ENCODE results near the gene RMI2. TPM values are rescaled to one million over a fixed set of nuclear protein-coding genes. Genes with fewer than 3 reads are reported as not detected.
A peak's percentile ranks its signal among the peaks of the same experiment; 100 is the strongest.

Gene RMI2
- total RNA-seq, 5 donors from 2014 or later (not counting 1 experiment from before 2014, with no cell fraction given) = 1.8 to 6.3 (median 4.2) TPM

DNA sequence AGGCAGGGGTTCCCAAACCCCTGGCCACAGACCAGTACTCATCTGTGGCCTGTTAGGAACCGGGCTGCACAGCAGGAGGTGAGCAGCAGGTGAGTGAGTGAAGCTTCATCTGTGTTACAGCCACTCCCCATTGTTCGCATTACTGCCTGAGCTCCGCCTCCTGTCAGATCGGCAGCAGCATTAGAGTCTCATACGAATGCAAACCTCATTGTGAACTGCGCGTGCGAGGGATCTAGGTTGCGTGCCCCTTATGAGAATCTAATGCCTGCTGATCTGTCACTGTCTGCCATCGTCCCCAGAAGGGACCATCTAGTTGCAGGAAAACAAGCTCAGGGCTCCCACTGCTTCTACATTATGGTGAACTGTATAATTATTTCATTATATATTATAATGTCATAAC is 25.1 kb upstream of the RMI2 start:
- POLR2A ChIA-PET = no interaction called here
- no peaks in the 10 kb centered on the region for H3K36me3 ChIP-seq (ENCODE audit: control insufficient read depth in 2 of 2, extremely low read depth in 1 of 2, insufficient read depth in 1 of 2, low read length in 1 of 2)
- H3K9me3 ChIP-seq = no peaks in the 10 kb centered on the region
- 85% methylated on average over 9 of the region's 10 CpGs for WGBS (ENCODE audit: insufficient coverage)
- Mint-ChIP-seq H3K27me3 (no peaks in the 10 kb centered on the region), H3K4me1 (peaks cover 4 to 7% (median 6%) of the 10 kb centered on the region in 3 donors), H3K9me3 (no peaks in the 10 kb centered on the region), H3K27ac (no peak overlapping the region), H3K4me3 (no peak overlapping the region), H3K36me3 (no peaks in the 10 kb centered on the region)
- no peaks in the 10 kb centered on the region for H3K27me3 ChIP-seq (replicated peaks in 1 of 2; ENCODE audit: control insufficient read depth in 2 of 2, extremely low read depth in 1 of 2, insufficient read depth in 2 of 2, low read length in 1 of 2)
- CTCF ChIA-PET = interaction anchor here in 1 of 2 donors (0.7 kb wide), 1 partner anchor 50 kb away, joined by 4 read pairs; no protein-coding TSS in a partner anchor
- no peak overlapping the region for H3K27ac ChIP-seq (ENCODE audit: low read length)
- no peak overlapping the region for H3K4me3 ChIP-seq (ENCODE audit: control insufficient read depth in 1 of 2, extremely low read depth in 1 of 2, low read length in 1 of 2)
- H3K4me1 ChIP-seq (ENCODE audit: control insufficient read depth in 1 of 2, extremely low read depth in 1 of 2, insufficient read depth in 2 of 2, low read length in 2 of 2) = no peaks in the 10 kb centered on the region
- no peak for DNase-seq
- ATAC-seq (replicated peaks in 1 of 4) = no peak

DNA sequence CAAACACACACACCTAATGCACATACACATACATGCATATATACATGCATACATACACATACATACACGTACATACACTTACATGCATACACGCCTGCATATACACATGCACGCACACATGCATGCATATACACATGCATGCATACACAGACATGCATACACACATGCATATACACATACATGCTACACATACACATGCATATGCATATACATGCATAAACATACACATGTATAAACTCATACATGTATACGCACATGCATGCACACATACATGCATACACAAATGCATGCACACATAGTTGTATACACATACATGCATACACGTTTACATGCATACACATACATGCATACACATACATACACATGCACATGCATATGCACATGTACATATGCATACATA is 23.6 kb upstream of the RMI2 start:
- CTCF ChIA-PET = no interaction called here
- 90% methylated on average over 5 of the region's 5 CpGs for WGBS (ENCODE audit: insufficient coverage)
- H3K9me3 Mint-ChIP-seq = no peaks in the 10 kb centered on the region

GRCh38 chr16:11322823-11323222 is 22.4 kb upstream of the RMI2 start:
- DNase-seq = no peak
- Mint-ChIP-seq H3K9me3 (no peaks in the 10 kb centered on the region), H3K36me3 (no peaks in the 10 kb centered on the region), H3K27me3 (no peaks in the 10 kb centered on the region), H3K4me3 (no peak overlapping the region), H3K4me1 (peaks cover 19 to 28% (median 26%) of the 10 kb centered on the region in 3 donors), H3K27ac (no peak overlapping the region)
- Histone ChIP-seq H3K9me3 (no peaks in the 10 kb centered on the region), H3K27me3 (replicated peaks in 1 of 2; ENCODE audit: control insufficient read depth in 2 of 2, extremely low read depth in 1 of 2, insufficient read depth in 2 of 2, low read length in 1 of 2) (peaks cover 0 to 13% of the 10 kb centered on the region in 2 experiments), H3K36me3 (ENCODE audit: control insufficient read depth in 2 of 2, extremely low read depth in 1 of 2, insufficient read depth in 1 of 2, low read length in 1 of 2) (no peaks in the 10 kb centered on the region), H3K4me3 (ENCODE audit: control insufficient read depth in 1 of 2, extremely low read depth in 1 of 2, low read length in 1 of 2) (no peak overlapping the region), H3K4me1 (ENCODE audit: control insufficient read depth in 1 of 2, extremely low read depth in 1 of 2, insufficient read depth in 2 of 2, low read length in 2 of 2) (peaks cover 0 to 15% of the 10 kb centered on the region in 2 experiments), H3K27ac (ENCODE audit: low read length) (no peak overlapping the region)
- ATAC-seq (replicated peaks in 1 of 4) = no peak
- 89% methylated on average over 2 of the region's 3 CpGs for WGBS (ENCODE audit: insufficient coverage)
- ChIA-PET CTCF (no interaction called here), POLR2A (no interaction called here)

More for the DNA sequence above, 23.6 kb upstream of the RMI2 start:
- Histone ChIP-seq H3K9me3 (no peaks in the 10 kb centered on the region), H3K27me3 (replicated peaks in 1 of 2; ENCODE audit: control insufficient read depth in 2 of 2, extremely low read depth in 1 of 2, insufficient read depth in 2 of 2, low read length in 1 of 2) (peaks cover 0 to 2% of the 10 kb centered on the region in 2 experiments), H3K4me1 (ENCODE audit: control insufficient read depth in 1 of 2, extremely low read depth in 1 of 2, insufficient read depth in 2 of 2, low read length in 2 of 2) (peaks cover 0 to 5% of the 10 kb centered on the region in 2 experiments), H3K4me3 (ENCODE audit: control insufficient read depth in 1 of 2, extremely low read depth in 1 of 2, low read length in 1 of 2) (no peak overlapping the region), H3K27ac (ENCODE audit: low read length) (no peak overlapping the region), H3K36me3 (ENCODE audit: control insufficient read depth in 2 of 2, extremely low read depth in 1 of 2, insufficient read depth in 1 of 2, low read length in 1 of 2) (no peaks in the 10 kb centered on the region)
- POLR2A ChIA-PET = no interaction called here
- H3K36me3 Mint-ChIP-seq = no peaks in the 10 kb centered on the region
- ATAC-seq (replicated peaks in 1 of 4) (no peak), DNase-seq (no peak)
- no peak overlapping the region for H3K4me3 Mint-ChIP-seq
- no peak overlapping the region for H3K27ac Mint-ChIP-seq
- H3K27me3 Mint-ChIP-seq = no peaks in the 10 kb centered on the region
- peaks cover 7 to 17% (median 14%) of the 10 kb centered on the region in 3 donors for H3K4me1 Mint-ChIP-seq

DNA sequence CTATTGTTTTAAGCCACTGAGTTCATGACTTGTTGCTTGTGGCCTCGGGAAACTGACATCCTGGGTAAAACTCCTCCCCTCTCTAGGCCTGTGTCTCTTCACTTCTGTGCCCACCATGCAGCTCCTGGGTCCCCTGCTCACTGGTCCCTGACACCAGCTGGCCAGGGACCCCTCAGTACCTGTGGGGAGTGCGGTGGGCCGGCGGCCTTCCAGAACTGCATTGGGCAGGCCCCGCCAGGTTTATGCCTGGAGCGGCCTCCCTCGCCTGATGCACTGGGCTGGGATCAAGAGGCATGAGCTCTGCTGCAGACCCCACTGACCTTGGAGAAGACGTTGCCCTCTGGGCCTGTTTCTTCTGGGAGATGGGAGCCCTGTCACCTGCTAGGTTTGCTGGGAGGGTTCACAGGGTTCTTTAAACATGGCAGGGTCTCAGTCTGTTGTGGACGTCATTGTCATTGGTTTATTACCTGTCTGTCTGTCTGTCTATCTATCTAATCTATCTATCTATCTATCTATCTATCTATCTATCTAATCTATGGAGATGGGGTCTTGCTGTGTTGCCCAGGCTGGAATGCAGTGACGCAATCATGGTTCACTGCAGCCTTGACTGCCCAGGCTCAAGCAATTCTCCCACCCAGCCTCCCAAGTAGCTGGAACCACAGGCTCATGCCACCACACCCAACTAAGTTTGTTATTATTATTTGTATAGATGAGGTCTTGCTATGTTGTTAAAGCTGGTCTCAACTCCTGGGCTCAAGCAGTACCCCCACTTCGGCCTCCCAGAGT is 21.5 kb upstream of the RMI2 start:
- Mint-ChIP-seq H3K4me1 (peaks cover 28 to 37% (median 34%) of the 10 kb centered on the region in 3 donors), H3K27ac (no peak overlapping the region), H3K36me3 (no peaks in the 10 kb centered on the region), H3K4me3 (no peak overlapping the region), H3K27me3 (no peaks in the 10 kb centered on the region), H3K9me3 (no peaks in the 10 kb centered on the region)
- Histone ChIP-seq H3K36me3 (ENCODE audit: control insufficient read depth in 2 of 2, extremely low read depth in 1 of 2, insufficient read depth in 1 of 2, low read length in 1 of 2) (no peaks in the 10 kb centered on the region), H3K4me1 (ENCODE audit: control insufficient read depth in 1 of 2, extremely low read depth in 1 of 2, insufficient read depth in 2 of 2, low read length in 2 of 2) (peaks cover 4 to 24% of the 10 kb centered on the region in 2 experiments), H3K9me3 (no peaks in the 10 kb centered on the region), H3K27me3 (replicated peaks in 1 of 2; ENCODE audit: control insufficient read depth in 2 of 2, extremely low read depth in 1 of 2, insufficient read depth in 2 of 2, low read length in 1 of 2) (peaks cover 0 to 15% of the 10 kb centered on the region in 2 experiments), H3K4me3 (ENCODE audit: control insufficient read depth in 1 of 2, extremely low read depth in 1 of 2, low read length in 1 of 2) (no peak overlapping the region), H3K27ac (ENCODE audit: low read length) (no peak overlapping the region)
- ChIA-PET POLR2A (no interaction called here), CTCF (no interaction called here)
- DNase-seq = no peak
- ATAC-seq (replicated peaks in 1 of 4) = no peak
- 93% methylated on average over 7 of the region's 11 CpGs for WGBS (ENCODE audit: insufficient coverage)

DNA sequence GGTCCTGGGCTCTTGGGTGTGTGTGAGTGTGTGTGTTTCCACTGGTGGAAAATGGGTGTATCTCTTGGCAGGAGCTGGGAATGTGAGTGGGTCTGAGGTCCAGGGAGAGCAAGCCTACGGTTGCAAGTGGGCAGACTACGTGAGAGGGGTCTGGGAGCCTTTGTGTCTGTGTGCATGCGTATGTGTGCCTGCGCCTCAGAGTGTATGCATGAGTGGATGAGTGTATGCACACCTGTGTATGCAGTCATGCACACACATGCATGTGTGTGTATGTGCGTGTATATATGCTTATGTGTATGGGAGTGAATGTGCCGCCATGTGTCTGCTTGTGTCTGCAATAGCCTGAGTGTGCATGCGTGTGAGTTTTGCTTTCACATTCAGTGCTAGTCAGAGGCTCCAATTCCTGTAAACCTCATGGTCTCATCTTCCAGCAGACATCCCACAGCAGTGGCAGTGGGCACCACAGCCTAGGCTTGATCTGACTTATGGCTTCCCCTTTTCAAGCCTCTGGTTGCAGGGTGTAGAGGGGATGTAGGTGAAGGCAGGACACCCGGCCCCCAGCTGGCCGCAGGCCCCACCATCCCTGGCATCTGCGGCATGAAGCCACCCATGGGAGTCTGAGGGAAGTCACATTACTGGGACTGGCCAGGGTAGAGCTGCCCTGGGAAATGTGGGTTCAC is 19.7 kb upstream of the RMI2 start:
- Histone ChIP-seq H3K4me3 (ENCODE audit: control insufficient read depth in 1 of 2, extremely low read depth in 1 of 2, low read length in 1 of 2) (no peak overlapping the region), H3K27me3 (replicated peaks in 1 of 2; ENCODE audit: control insufficient read depth in 2 of 2, extremely low read depth in 1 of 2, insufficient read depth in 2 of 2, low read length in 1 of 2) (peaks cover 0 to 15% of the 10 kb centered on the region in 2 experiments), H3K27ac (ENCODE audit: low read length) (no peak overlapping the region), H3K9me3 (no peaks in the 10 kb centered on the region), H3K4me1 (ENCODE audit: control insufficient read depth in 1 of 2, extremely low read depth in 1 of 2, insufficient read depth in 2 of 2, low read length in 2 of 2) (peaks cover 8 to 31% of the 10 kb centered on the region in 2 experiments), H3K36me3 (ENCODE audit: control insufficient read depth in 2 of 2, extremely low read depth in 1 of 2, insufficient read depth in 1 of 2, low read length in 1 of 2) (no peaks in the 10 kb centered on the region)
- no peaks in the 10 kb centered on the region for H3K9me3 Mint-ChIP-seq
- no peaks in the 10 kb centered on the region for H3K27me3 Mint-ChIP-seq
- 94% methylated on average over 9 of the region's 10 CpGs for WGBS (ENCODE audit: insufficient coverage)
- H3K4me3 Mint-ChIP-seq = no peak overlapping the region
- CTCF ChIA-PET = interaction anchor here in 1 of 2 donors (0.6 kb wide), 1 partner anchor 22 kb away, joined by 3 read pairs; no protein-coding TSS in a partner anchor
- POLR2A ChIA-PET = no interaction called here
- H3K4me1 Mint-ChIP-seq = peaks cover 34 to 46% (median 45%) of the 10 kb centered on the region in 3 donors
- no peaks in the 10 kb centered on the region for H3K36me3 Mint-ChIP-seq
- DNase-seq = no peak
- H3K27ac Mint-ChIP-seq = peak overlapping the region in 1 of 2 donors; percentile 16
- ATAC-seq (replicated peaks in 1 of 4) = no peak

GRCh38 chr16:11326084-11326736 is 19.0 kb upstream of the RMI2 start:
- H3K9me3 ChIP-seq = no peaks in the 10 kb centered on the region
- Mint-ChIP-seq H3K4me1 (peaks cover 34 to 48% (median 46%) of the 10 kb centered on the region in 3 donors), H3K9me3 (no peaks in the 10 kb centered on the region), H3K27ac (peak overlapping the region in 1 of 2 donors; percentile 16), H3K27me3 (no peaks in the 10 kb centered on the region), H3K4me3 (no peak overlapping the region), H3K36me3 (no peaks in the 10 kb centered on the region)
- H3K27me3 ChIP-seq (replicated peaks in 1 of 2; ENCODE audit: control insufficient read depth in 2 of 2, extremely low read depth in 1 of 2, insufficient read depth in 2 of 2, low read length in 1 of 2) = peaks cover 0 to 15% of the 10 kb centered on the region in 2 experiments
- POLR2A ChIA-PET = no interaction called here
- no peak overlapping the region for H3K27ac ChIP-seq (ENCODE audit: low read length)
- H3K4me3 ChIP-seq (ENCODE audit: control insufficient read depth in 1 of 2, extremely low read depth in 1 of 2, low read length in 1 of 2) = no peak overlapping the region
- CTCF ChIA-PET = no interaction called here
- DNase-seq (no peak), ATAC-seq (replicated peaks in 1 of 4) (no peak)
- WGBS (ENCODE audit: insufficient coverage) = 98% methylated on average over 5 of the region's 9 CpGs
- peaks cover 8 to 31% of the 10 kb centered on the region in 2 experiments for H3K4me1 ChIP-seq (ENCODE audit: control insufficient read depth in 1 of 2, extremely low read depth in 1 of 2, insufficient read depth in 2 of 2, low read length in 2 of 2)
- H3K36me3 ChIP-seq (ENCODE audit: control insufficient read depth in 2 of 2, extremely low read depth in 1 of 2, insufficient read depth in 1 of 2, low read length in 1 of 2) = no peaks in the 10 kb centered on the region

Measured in T-cell (primary cell).